ENCODE measurements around the gene NBR1. TPM values are rescaled to one million over a fixed set of nuclear protein-coding genes. Genes with fewer than 3 reads are reported as not detected.
A peak's percentile ranks its signal among the peaks of the same experiment; 100 is the strongest.
"Not testable (repeated sequence)": the region's sequence is repeated elsewhere in the genome, so short reads cannot be mapped to it uniquely, and the experiment has no call there.

Gene NBR1
- total RNA-seq, 6 experiments from 2014 or later = 34.7 to 71.0 (median 49.2) TPM

GRCh38 chr17:43155666-43156065 lies 15.3 kb upstream of the NBR1 start:
- 58% methylated on average over 3 of the region's 3 CpGs for WGBS (ENCODE audit: insufficient coverage, low coverage, low lambda C conversion rate, missing lambda C conversion rate)

DNA sequence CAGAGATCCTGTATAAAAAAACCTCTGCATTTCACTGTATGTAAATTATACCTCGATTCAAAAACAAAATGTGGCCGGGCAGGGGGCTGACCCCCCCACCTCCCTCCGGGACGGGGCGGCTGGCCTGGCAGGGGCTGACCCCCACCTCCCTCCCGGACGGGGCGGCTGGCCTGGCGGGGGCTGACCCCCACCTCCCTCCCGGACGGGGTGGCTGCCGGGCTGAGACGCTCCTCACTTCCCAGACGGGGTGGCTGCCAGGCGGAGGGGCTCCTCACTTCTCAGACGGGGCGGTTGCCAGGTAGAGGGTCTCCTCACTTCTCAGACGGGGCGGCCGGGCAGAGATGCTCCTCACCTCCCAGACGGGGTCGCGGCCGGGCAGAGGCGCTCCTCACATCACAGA lies 11.8 kb upstream of the NBR1 start:
- H3K36me3 ChIP-seq; H3K4me3 ChIP-seq; DNase-seq; H3K9me3 ChIP-seq; ATAC-seq; H3K27ac ChIP-seq; intact Hi-C loops (cut with DNase I); H3K4me1 ChIP-seq; H3K27me3 ChIP-seq: not testable (repeated sequence)
- WGBS (ENCODE audit: insufficient coverage, low coverage, low lambda C conversion rate, missing lambda C conversion rate) = no CpG with 5 or more reads among the region's 25 CpGs

More at GRCh38 chr17:43155666-43156065, 15.3 kb upstream of the NBR1 start:
- Histone ChIP-seq H3K4me3 (no peak overlapping the region), H3K36me3 (no peaks in the 10 kb centered on the region), H3K27me3 (no peaks in the 10 kb centered on the region), H3K27ac (no peak overlapping the region), H3K4me1 (peaks cover 0 to 13% (median 0%) of the 10 kb centered on the region in 4 donors), H3K9me3 (no peaks in the 10 kb centered on the region)
- ATAC-seq = no peak
- DNase-seq = no peak
- intact Hi-C loops (cut with DNase I) = no loop called here
- no peak for TF ChIP-seq CTCF (IDR thresholded peaks at IDR 0.05)
- TF ChIP-seq POLR2A (IDR thresholded peaks at IDR 0.05) = no peak

- H3K4me1 ChIP-seq; intact Hi-C loops (cut with DNase I); DNase-seq; H3K9me3 ChIP-seq; H3K36me3 ChIP-seq; H3K27me3 ChIP-seq; H3K4me3 ChIP-seq; H3K27ac ChIP-seq; ATAC-seq: not testable (repeated sequence)
- 84% methylated on average over 6 of the region's 8 CpGs for WGBS (ENCODE audit: insufficient coverage, low coverage, low lambda C conversion rate, missing lambda C conversion rate)
Measured at GRCh38 chr17:43159957-43160356, 11.1 kb upstream of the NBR1 start.

DNA sequence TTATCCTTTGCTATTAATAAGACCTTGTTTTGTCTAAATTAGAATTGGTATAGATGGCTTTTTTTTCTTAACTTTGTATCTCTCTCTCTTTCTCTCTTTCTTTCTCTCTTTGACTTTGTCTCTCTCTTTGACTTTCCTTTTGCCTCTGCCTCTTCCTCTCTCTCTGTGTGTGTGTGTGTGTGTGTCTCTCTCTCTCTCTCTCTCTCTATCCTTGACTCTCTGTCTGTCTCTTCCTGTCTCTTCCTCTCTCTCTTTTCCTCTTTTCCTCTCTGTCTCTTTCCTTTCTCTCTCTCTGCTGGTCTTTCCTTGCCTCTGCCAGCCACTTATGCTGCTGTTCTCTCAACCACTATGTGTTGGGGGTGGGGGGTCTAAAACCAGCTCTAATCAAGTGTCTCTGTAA lies 5.0 kb upstream of the NBR1 start:
- H3K9me3 ChIP-seq; DNase-seq; intact Hi-C loops (cut with DNase I); H3K4me3 ChIP-seq; H3K27me3 ChIP-seq; H3K4me1 ChIP-seq; H3K27ac ChIP-seq; ATAC-seq; H3K36me3 ChIP-seq: not testable (repeated sequence)

GRCh38 chr17:43169561-43170139 lies 1.4 kb upstream of the NBR1 start:
- DNase-seq = peak; percentile 48 to 80 (median 71)
- Histone ChIP-seq H3K27me3 (no peaks in the 10 kb centered on the region), H3K27ac (peak overlapping the region; percentile 93 to 98 (median 93)), H3K4me1 (peaks cover 0 to 30% (median 12%) of the 10 kb centered on the region in 4 donors), H3K9me3 (no peaks in the 10 kb centered on the region), H3K36me3 (no peaks in the 10 kb centered on the region), H3K4me3 (peak overlapping the region; percentile 76 to 85 (median 80))
- TF ChIP-seq POLR2A (IDR thresholded peaks at IDR 0.05) = no peak
- WGBS (ENCODE audit: insufficient coverage, low coverage, low lambda C conversion rate, missing lambda C conversion rate) = 1% methylated on average over 27 of the region's 29 CpGs
- intact Hi-C loops (cut with DNase I) = no loop called here
- ATAC-seq = peak; percentile 65 to 81 (median 76)

DNA sequence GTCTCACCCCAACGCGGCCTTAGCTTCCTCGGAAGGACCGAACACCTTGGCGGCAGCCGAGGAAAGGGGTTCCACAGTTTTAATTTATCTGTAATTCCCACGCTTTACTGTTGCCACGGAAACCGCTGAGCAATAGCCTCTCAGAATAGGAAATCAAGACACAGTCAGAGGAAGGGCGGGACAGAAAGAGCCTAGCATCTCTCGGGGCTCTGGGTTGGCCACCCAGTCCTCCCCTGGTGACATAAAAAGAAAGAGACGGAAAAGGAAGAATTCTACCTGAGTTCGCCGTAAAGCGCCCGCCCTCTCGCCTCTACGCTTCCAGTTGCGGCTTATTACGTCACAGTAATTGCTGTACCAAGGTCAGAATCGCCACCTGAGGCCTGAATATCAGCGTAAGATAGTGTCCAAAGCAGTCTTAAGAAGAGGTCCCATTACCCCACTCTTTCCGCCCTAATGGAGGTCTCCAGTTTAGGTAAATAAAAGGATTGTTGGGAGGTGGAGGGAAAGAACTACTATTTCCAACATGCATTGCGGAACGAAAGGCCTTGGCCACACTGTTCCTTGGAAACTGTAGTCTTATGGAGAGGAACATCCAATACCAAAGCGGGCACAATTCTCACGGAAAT lies 761 bp upstream of the NBR1 start:
- H3K4me1 ChIP-seq = peaks cover 0 to 36% (median 15%) of the 10 kb centered on the region in 4 donors
- TF ChIP-seq POLR2A (IDR thresholded peaks at IDR 0.05) = no peak
- TF ChIP-seq CTCF (IDR thresholded peaks at IDR 0.05) = no peak
- ATAC-seq = peak; percentile 69 to 80 (median 76)
- intact Hi-C loops (cut with DNase I) = no loop called here
- no peaks in the 10 kb centered on the region for H3K9me3 ChIP-seq
- H3K4me3 ChIP-seq = peak overlapping the region; percentile 76 to 85 (median 80)
- peak; percentile 81 to 91 (median 85) for DNase-seq
- no peaks in the 10 kb centered on the region for H3K27me3 ChIP-seq
- peak overlapping the region; percentile 93 to 98 (median 93) for H3K27ac ChIP-seq
- under 1% methylated on average over 19 of the region's 27 CpGs for WGBS (ENCODE audit: insufficient coverage, low coverage, low lambda C conversion rate, missing lambda C conversion rate)
- no peaks in the 10 kb centered on the region for H3K36me3 ChIP-seq

All from right lobe of liver (tissue), 6 donors.